NCI-H345 (cell line): Measurements from ENCODE around the gene IFNL2.
A peak's percentile ranks its signal among the peaks of the same experiment; 100 is the strongest.
"Not testable (repeated sequence)": the region's sequence is repeated elsewhere in the genome, so short reads cannot be mapped to it uniquely, and the experiment has no call there.

ENCODE experiments used
- DNase-seq: peaks from one replicate; lab custom pipeline; 2025; lab: John Stamatoyannopoulos, UW

IFNL2 gene

GRCh38 chr19:39253374-39254149 is 14.6 kb upstream of the IFNL2 start:
- DNase-seq, result no peak

DNA sequence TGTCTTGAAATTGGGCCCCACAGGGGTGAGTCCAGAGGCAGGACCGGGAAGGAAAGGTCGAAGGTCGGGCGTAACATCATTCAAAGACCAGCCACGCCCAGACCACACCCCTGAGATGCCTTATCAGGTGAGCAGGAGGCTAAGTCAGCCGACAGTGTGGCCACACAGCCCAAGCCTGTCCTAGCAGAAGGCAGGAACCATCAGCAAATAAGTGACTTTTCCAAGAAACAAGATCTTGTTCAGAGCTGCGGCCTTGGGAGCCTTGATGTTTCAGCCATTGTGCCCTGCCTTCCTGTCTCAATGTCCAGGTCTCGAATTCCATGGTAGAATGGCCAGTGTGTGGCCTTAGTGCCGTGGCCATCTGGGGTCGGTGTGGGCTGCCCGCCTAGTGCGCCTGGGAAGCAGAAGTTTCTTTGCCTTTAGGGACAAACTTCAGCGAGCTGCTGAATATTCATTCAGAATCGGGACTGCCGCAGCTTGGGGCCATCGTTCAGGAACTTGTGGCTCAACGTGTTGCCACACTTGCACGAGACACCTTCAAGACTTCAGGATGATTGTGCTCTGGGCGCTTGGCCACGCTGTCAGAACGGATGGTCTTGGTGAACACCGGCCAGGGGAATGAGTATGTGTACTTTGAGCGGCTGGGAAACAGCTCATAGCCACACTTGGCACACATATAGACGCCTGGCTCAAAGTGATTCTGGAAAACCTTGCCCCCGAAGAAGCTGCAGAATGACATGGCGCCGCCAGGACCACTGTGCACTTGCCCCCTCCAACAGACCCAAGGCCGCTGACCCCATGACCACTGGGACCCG is 13.5 kb upstream of the IFNL2 start:
- DNase-seq, result no peak

DNA sequence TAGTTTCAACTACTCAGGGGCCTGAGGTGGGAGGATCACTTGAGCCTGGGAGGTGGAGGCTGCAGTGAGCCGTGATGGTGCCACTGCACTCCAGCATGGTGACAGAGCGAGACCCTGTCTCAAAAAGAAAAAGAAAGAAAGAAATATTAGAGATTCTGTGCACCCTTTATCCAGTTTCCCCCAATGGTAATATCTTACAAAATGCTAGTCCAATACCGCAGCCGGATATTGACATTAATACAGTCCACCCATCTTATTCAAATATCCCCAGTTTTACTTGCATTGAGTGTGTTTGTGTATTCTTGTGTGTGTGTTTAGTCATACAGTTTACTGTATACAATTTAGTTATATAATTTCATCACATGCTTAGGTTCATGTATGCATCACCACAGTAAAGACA is 11.0 kb upstream of the IFNL2 start:
- DNase-seq, result no peak

- no peak for DNase-seq
These were observed 6.5 kb upstream of the IFNL2 start for GRCh38 chr19:39261704-39262103.

DNA sequence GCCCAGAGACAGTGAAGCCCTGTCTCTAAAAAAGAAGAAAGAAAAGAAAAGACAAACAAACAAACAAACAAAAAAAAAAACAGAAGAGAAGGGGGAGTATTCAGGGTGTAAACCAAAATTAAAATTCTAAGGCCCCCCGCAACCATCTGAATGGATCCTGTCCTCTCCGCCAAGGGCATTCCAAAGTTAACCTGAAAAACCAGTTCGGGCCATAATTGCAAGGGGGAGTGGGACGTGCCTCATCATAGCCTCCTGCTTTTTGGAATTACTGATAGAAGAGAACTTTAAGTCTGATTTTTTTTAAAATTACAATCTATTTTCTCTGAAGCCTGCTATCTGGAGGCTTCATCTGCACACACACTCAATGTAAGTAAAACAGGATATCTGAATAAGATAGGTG is 5.7 kb upstream of the IFNL2 start:
- no peak for DNase-seq

DNA sequence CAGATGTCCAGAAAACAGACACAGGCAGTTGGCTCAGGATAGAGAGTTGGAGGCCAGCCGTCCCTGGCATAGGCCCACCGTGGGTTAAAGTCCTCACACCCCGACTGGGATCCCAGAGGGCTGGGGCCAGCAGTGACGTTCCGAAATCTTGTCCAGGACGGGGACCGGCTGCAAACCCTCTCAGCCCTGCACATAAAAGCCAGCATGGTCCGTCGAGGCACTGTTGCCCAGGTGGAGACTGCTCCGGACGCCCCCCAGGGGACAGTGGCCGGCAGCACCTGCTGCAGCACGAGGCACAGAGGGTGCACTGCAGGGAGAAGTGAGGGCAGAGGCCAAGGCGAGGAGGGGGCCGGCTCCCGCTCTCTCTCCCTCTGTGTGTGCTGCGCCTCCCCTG is 4.3 kb upstream of the IFNL2 start:
- no peak for DNase-seq

- DNase-seq, result peak; percentile 22
These were observed 3.6 kb upstream of the IFNL2 start for GRCh38 chr19:39264306-39265290.

- peak; percentile 29 for DNase-seq
These were observed 2.8 kb upstream of the IFNL2 start for GRCh38 chr19:39265321-39265916.

- DNase-seq, result not testable (repeated sequence)
These were observed 481 bp downstream of the IFNL2 start for GRCh38 chr19:39268531-39269223.

GRCh38 chr19:39269369-39269768 is 1.2 kb downstream of the IFNL2 start:
- not testable (repeated sequence) for DNase-seq

DNA sequence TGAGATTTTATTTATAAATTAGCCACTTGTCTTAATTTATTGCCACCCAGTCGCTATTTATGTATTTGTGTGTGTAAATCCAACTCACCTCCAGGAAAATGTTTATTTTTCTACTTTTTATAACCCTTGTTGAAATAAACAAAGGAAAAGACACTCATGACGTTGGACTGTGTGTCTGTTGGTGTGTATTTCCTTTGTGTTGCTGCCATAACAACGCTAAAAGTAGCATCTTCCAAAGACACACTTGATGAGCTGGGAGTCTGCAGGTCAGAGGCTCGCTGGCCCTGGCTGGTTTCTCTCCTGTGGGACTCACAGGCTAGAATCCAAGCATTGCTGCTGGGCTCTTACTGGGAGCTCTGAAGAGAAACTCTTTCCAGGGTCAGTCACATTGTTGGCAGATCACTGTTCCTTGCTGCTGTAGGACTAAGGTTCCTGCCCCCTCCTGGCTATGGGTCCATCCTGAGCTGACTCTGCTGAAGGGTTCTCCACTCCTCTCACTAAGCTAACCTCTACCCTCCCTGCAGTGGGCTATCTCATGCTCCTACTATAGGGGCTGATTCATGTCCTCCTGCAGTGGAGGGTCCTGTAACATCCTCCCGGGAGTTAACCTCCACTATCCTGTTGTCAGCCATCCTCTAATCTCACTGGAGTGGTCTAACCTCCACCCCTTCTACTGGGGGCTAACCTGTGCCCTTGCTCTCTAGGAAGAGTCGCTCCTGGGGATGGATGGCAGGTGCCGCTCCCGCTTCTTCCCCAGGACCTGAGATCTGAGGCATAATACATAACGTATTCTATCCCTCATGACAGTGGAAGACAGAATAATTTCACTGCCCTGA is 2.1 kb downstream of the IFNL2 start:
- no peak for DNase-seq

- DNase-seq, result not testable (repeated sequence)
These were observed 5.7 kb downstream of the IFNL2 start for GRCh38 chr19:39273859-39274258.

DNA sequence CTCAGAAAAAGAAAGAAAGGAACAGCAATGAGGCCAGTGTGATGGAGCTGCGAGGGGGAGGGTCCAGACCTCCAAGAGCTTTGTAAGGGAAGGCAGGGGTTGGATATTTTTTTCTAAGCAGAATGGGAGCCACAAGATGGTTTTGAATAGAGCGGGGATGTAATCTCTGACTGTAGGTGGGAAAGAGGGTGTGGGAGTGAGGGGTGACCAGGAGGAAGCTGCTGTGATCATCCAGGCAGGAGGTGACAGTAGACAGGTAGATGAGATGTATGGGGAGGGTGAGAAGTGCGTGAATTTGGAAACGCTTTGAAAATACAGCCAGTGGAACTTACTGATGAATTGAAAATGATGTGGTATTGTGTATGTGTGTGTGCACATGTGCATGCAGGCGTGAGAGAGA is 7.4 kb downstream of the IFNL2 start:
- DNase-seq, result no peak

- no peak for DNase-seq
These were observed 8.5 kb downstream of the IFNL2 start for GRCh38 chr19:39276740-39277139.

DNA sequence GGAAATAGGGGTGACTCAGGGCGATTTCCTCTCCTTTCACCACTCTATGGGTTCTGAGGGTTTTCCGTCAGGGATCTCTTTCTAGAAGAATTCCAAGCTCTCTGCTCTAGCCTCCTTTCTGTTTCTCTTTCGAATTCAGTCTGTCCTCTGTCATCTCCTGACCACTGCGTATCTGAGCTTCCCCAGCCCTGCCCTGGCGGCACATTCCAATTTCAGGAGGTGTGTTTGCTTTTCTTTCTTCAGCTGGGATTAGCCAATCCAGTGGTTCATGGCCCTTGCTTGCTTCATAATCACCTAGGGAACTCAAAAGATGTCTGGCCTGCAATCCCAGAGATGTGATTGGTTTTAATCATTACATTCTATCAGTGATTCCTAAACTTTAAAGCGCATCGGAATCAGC is 9.4 kb downstream of the IFNL2 start:
- no peak for DNase-seq

DNA sequence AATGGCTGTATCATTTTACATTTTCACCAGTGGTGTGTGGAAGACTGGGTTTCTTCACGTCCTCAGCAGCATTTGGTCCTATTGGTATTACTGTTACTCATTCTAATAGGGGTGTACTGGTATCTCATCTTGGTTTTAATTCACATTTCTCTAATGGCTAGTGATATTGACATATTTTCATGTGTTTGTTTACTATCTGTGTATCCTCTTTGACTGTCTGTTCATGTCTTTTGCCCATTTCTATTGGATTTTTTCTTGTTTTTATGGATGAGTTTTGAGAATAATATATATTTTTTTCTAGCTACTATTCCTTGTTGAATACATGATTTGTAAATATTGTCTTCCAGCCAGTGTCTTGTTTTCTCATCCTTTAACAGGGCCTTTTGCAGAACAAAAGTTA is 13.8 kb downstream of the IFNL2 start:
- DNase-seq, result no peak

GRCh38 chr19:39284032-39284431 is 15.8 kb downstream of the IFNL2 start:
- DNase-seq, result no peak

GRCh38 chr19:39293394-39293793 is 25.2 kb downstream of the IFNL2 start:
- DNase-seq, result no peak

GRCh38 chr19:39296055-39296645 is 28.0 kb downstream of the IFNL2 start, which contains the start of gene IFNL1:
IFNL1 (plus strand) TSS chr19:39296407; CDS start chr19:39296422, 15 bp downstream.
- no peak for DNase-seq

DNA sequence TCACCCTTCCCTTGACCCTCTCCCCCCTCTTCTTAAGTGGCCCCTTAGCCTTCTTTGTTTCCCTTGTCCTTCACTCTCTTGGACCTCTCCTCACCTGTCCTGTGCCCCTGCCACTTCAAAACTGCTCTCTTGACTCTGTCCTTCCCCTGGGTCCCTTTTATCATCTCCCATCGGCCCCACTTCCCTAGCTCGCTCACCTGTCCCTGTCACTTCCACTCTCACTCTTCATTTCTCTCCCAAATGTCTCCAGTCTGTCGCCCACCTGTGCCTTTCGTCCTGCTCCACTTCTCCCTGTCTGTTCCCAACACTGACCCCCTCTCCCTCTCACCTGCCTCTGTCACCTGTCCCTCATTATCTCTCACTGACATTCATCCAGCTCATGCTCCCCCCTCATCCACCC is 28.7 kb downstream of the IFNL2 start:
- no peak for DNase-seq
